ENCODE data around the gene PLSCR4. TPM values are rescaled to one million over a fixed set of nuclear protein-coding genes. Genes with fewer than 3 reads are reported as not detected.

PLSCR4 gene
- total RNA-seq, 1 experiment from 2014 or later: 4.4 TPM

GRCh38 chr3:146268535-146269219 is 17.8 kb upstream of the PLSCR4 start:
- ChIA-PET POLR2A (no interaction called here), CTCF (no interaction called here)
- no peaks in the 10 kb centered on the region for H3K4me1 Mint-ChIP-seq (ENCODE audit: insufficient read depth, unreplicated experiment)
- no peak for TF ChIP-seq CTCF (IDR thresholded peaks at IDR 0.05; ENCODE audit: unreplicated experiment)
- H3K36me3 Mint-ChIP-seq (ENCODE audit: insufficient read depth, unreplicated experiment): no peaks in the 10 kb centered on the region
- no TSS peak for BruUV-seq (replicated peaks)
- H3K27ac Mint-ChIP-seq (ENCODE audit: low read depth, unreplicated experiment): no peak overlapping the region
- no peaks in the 10 kb centered on the region for H3K27me3 Mint-ChIP-seq (ENCODE audit: insufficient read depth, unreplicated experiment)
- H3K9me3 Mint-ChIP-seq (ENCODE audit: unreplicated experiment): no peaks in the 10 kb centered on the region
- H3K4me3 Mint-ChIP-seq (ENCODE audit: unreplicated experiment): no peak overlapping the region
- DNase-seq (ENCODE audit: unreplicated experiment): no peak
- intact Hi-C loops (cut with micrococcal nuclease): no loop called here

- BruUV-seq (replicated peaks): no TSS peak
- no peak for TF ChIP-seq CTCF (IDR thresholded peaks at IDR 0.05; ENCODE audit: unreplicated experiment)
- ChIA-PET POLR2A (no interaction called here), CTCF (no interaction called here)
- no peaks in the 10 kb centered on the region for H3K36me3 Mint-ChIP-seq (ENCODE audit: insufficient read depth, unreplicated experiment)
- no peaks in the 10 kb centered on the region for H3K27me3 Mint-ChIP-seq (ENCODE audit: insufficient read depth, unreplicated experiment)
- H3K9me3 Mint-ChIP-seq (ENCODE audit: unreplicated experiment): no peaks in the 10 kb centered on the region
- H3K27ac Mint-ChIP-seq (ENCODE audit: low read depth, unreplicated experiment): no peak overlapping the region
- intact Hi-C loops (cut with micrococcal nuclease): no loop called here
- no peaks in the 10 kb centered on the region for H3K4me1 Mint-ChIP-seq (ENCODE audit: insufficient read depth, unreplicated experiment)
- H3K4me3 Mint-ChIP-seq (ENCODE audit: unreplicated experiment): no peak overlapping the region
- DNase-seq (ENCODE audit: unreplicated experiment): no peak
Measured at GRCh38 chr3:146265720-146266119, 14.8 kb upstream of the PLSCR4 start.

GRCh38 chr3:146262371-146263110 is 11.6 kb upstream of the PLSCR4 start:
- H3K36me3 Mint-ChIP-seq (ENCODE audit: insufficient read depth, unreplicated experiment): no peaks in the 10 kb centered on the region
- ChIA-PET CTCF (interaction anchor here (0.8 kb wide), 1 partner anchor 64 kb away, joined by 3 read pairs; no protein-coding TSS in a partner anchor), POLR2A (no interaction called here)
- no peak overlapping the region for H3K27ac Mint-ChIP-seq (ENCODE audit: low read depth, unreplicated experiment)
- BruUV-seq (replicated peaks): no TSS peak
- no peak overlapping the region for H3K4me3 Mint-ChIP-seq (ENCODE audit: unreplicated experiment)
- TF ChIP-seq CTCF (IDR thresholded peaks at IDR 0.05; ENCODE audit: unreplicated experiment): no peak
- intact Hi-C loops (cut with micrococcal nuclease): no loop called here
- no peaks in the 10 kb centered on the region for H3K27me3 Mint-ChIP-seq (ENCODE audit: insufficient read depth, unreplicated experiment)
- no peaks in the 10 kb centered on the region for H3K4me1 Mint-ChIP-seq (ENCODE audit: insufficient read depth, unreplicated experiment)
- no peaks in the 10 kb centered on the region for H3K9me3 Mint-ChIP-seq (ENCODE audit: unreplicated experiment)
- no peak for DNase-seq (ENCODE audit: unreplicated experiment)

- H3K27me3 Mint-ChIP-seq (ENCODE audit: insufficient read depth, unreplicated experiment): no peaks in the 10 kb centered on the region
- no peaks in the 10 kb centered on the region for H3K9me3 Mint-ChIP-seq (ENCODE audit: unreplicated experiment)
- intact Hi-C loops (cut with micrococcal nuclease): no loop called here
- no peaks in the 10 kb centered on the region for H3K36me3 Mint-ChIP-seq (ENCODE audit: insufficient read depth, unreplicated experiment)
- ChIA-PET POLR2A (no interaction called here), CTCF (no interaction called here)
- DNase-seq (ENCODE audit: unreplicated experiment): no peak
- TF ChIP-seq CTCF (IDR thresholded peaks at IDR 0.05; ENCODE audit: unreplicated experiment): no peak
- H3K4me3 Mint-ChIP-seq (ENCODE audit: unreplicated experiment): no peak overlapping the region
- no peak overlapping the region for H3K27ac Mint-ChIP-seq (ENCODE audit: low read depth, unreplicated experiment)
- BruUV-seq (replicated peaks): no TSS peak
- H3K4me1 Mint-ChIP-seq (ENCODE audit: insufficient read depth, unreplicated experiment): no peaks in the 10 kb centered on the region
Measured at GRCh38 chr3:146259880-146260589, 9.1 kb upstream of the PLSCR4 start.

Measured in MCF 10A (cell line).